Pancreas (tissue), 10 donors: ENCODE data around the gene TEC. TPM values are rescaled to one million over a fixed set of nuclear protein-coding genes. Genes with fewer than 3 reads are reported as not detected.

Experiments
- ATAC-seq, 4 donors: fragments of 200-7000 bp; cut with Tn5 transposase; one replicate each; pipeline versions ENCODE4 v1.8.0 to v1.9.1; 2020; ENCODE audit warnings: mild to moderate bottlenecking in 4 of 4, moderate library complexity in 4 of 4
- DNase-seq, 6 donors: peaks; one replicate each; pipeline ENCODE4 v3.0.0-alpha.2; 2020
- FAIRE-seq: peaks from 2 replicates; lab custom pipeline; 2012; peaks lifted over from hg19 to GRCh38; lab: Jason Lieb, UNC
- H3K27ac ChIP-seq, 4 donors: fragments of 200-600 bp; sonication (generic); 1 replicate in 3 of 4; 2 replicates in 1 of 4; pipeline versions ENCODE4 v1.5.0 to v1.8.0; 2020
- H3K27me3 ChIP-seq, 4 donors: fragments of 200-600 bp; one replicate each; pipeline ENCODE4 v1.8.0; 2021
- H3K36me3 ChIP-seq, 3 donors: fragments of 200-600 bp; sonication (generic) in 1 of 3; one replicate each; pipeline versions ENCODE4 v1.5.0 to v1.8.0; 2020 to 2021
- H3K4me1 ChIP-seq, 3 donors: fragments of 200-600 bp; one replicate each; pipeline ENCODE4 v1.8.0; 2021
- H3K4me3 ChIP-seq, 4 donors: fragments of 200-600 bp; sonication (generic) in 2 of 4; one replicate each; pipeline versions ENCODE4 v1.5.0 to v1.8.0; 2020 to 2021
- H3K9me3 ChIP-seq, 4 donors: fragments of 200-600 bp; one replicate each; pipeline ENCODE4 v1.8.0; 2021
- WGBS, 2 donors: extraction: QIAGEN DNeasy Blood & Tissue Kit; methylation state at CpG; one replicate each; pipeline ENCODE4 v1.1.7; 2013; 5-methylcytosine and 5-hydroxymethylcytosine counted together
- intact Hi-C, 3 donors: fragments of 100-400 bp; cut with DNase I; formaldehyde crosslinking; loops; one replicate each; pipeline versions ENCODE4 v1.11.1 to v1.14.2; 2022
- polyA plus RNA-seq, 2 donors: library from polyadenylated mRNA; stranded (reverse); fragments of 200-250 nt; gene quantifications; one replicate each; pipeline ENCODE4 v1.2.3, GENCODE V29; 2013
- total RNA-seq, 6 donors: library from RNA; stranded (reverse); fragmentation: NEBNext Ultra II Directional in 4 of 6; extraction: Animal tissue kit (Norgen Biotek cat#: 25700) in 4 of 6; gene quantifications; one replicate each; pipeline versions ENCODE4 v1.2.1 to v1.2.4, GENCODE V29; 2021 to 2023
- TF ChIP-seq, protein P1 (sequence below), 4 donors: fragments of 200-600 bp; sonication (generic) in 3 of 4; IDR thresholded peaks; one replicate each; pipeline versions ENCODE4 v1.5.0 to v1.8.0; 2021; ENCODE audit warnings: antibody characterized with exemption in 4 of 4
- donor health status: healthy with polysubstance abuse.
- donor health status: DM: no; HTN: no; CAD: no; lungs with moderate emphysema.
- donor health status: DM: no; HTN: no; CAD: no.
- donor health status: control.
- donor health status: control.
- donor health status: Bipolar disorder and iron deficiency.
- donor health status: DM: yes; HTN: yes; CAD: no.
- donor health status: DM: no; HTN: no; CAD: no.
- donor health status: DM: no; HTN: no; CAD: no.
- donor health status: DM: yes; HTN: yes; CAD: no.

The TEC gene
- total and polyA plus RNA-seq, 8 donors: 0.49 to 3.0 (median 0.97) TPM

DNA sequence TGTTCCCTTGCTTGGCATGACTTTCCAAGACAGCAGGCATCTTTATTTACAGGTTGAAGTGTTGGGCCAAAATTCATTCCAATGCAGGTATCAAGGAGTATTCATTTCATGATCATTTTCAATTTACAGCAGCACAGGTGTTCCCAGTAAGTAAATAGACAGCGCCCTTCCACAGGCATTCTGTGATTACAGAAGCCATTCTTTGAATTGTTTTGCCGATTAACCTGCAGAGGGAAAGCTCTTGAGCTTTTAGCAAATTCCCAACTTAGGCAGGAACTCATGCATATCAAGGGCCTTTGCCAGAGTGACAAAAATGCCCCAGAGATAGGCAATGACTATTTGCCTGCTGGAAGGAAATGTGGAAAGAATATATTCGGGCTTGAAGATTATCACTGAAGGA, 142.4 kb downstream of the TEC start:
- DNase-seq: no peak
- Histone ChIP-seq H3K27ac (peak overlapping the region in 2 of 4 donors; percentile 11 to 20), H3K4me1 (peaks cover 7 to 12% (median 11%) of the 10 kb centered on the region in 3 donors), H3K4me3 (no peak overlapping the region), H3K36me3 (no peaks in the 10 kb centered on the region), H3K9me3 (no peaks in the 10 kb centered on the region), H3K27me3 (no peaks in the 10 kb centered on the region)
- FAIRE-seq: no peak
- 18 to 25% methylated on average over 3 of the region's 3 CpGs for WGBS, 2 donors
- peak in 2 of 4 donors; percentile 22 to 27 for ATAC-seq
- TF ChIP-seq, protein P1, sequence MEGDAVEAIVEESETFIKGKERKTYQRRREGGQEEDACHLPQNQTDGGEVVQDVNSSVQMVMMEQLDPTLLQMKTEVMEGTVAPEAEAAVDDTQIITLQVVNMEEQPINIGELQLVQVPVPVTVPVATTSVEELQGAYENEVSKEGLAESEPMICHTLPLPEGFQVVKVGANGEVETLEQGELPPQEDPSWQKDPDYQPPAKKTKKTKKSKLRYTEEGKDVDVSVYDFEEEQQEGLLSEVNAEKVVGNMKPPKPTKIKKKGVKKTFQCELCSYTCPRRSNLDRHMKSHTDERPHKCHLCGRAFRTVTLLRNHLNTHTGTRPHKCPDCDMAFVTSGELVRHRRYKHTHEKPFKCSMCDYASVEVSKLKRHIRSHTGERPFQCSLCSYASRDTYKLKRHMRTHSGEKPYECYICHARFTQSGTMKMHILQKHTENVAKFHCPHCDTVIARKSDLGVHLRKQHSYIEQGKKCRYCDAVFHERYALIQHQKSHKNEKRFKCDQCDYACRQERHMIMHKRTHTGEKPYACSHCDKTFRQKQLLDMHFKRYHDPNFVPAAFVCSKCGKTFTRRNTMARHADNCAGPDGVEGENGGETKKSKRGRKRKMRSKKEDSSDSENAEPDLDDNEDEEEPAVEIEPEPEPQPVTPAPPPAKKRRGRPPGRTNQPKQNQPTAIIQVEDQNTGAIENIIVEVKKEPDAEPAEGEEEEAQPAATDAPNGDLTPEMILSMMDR (IDR thresholded peaks at IDR 0.05): no peak
- intact Hi-C loops: no loop called here

DNA sequence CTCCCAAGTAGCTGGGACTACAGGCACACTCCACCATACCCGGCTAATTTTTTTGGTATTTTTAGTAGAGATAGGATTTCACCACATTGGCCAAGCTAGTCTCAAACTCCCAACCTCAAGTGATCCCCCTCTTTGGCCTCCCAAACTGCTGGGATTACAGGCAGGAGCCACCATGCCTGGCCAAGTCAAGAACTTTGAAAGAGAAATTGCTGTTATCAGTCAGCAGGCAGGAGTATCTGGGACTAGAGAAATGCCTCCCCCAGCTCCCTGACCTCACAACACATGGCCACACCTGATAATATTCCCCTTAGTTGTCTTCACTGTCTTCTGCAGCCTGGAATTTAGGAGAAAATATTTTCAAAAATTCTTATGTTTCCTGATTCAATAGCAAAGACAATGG, 143.0 kb downstream of the TEC start:
- H3K4me3 ChIP-seq: no peak overlapping the region
- no peaks in the 10 kb centered on the region for H3K9me3 ChIP-seq
- DNase-seq (no peak), ATAC-seq (no peak), FAIRE-seq (no peak)
- H3K4me1 ChIP-seq: peaks cover 2 to 6% (median 5%) of the 10 kb centered on the region in 3 donors
- no peak overlapping the region for H3K27ac ChIP-seq
- TF ChIP-seq, protein P1 (IDR thresholded peaks at IDR 0.05): no peak
- WGBS, 2 donors: 55 to 85% methylated on average over 1 of the region's 1 CpG
- H3K27me3 ChIP-seq: no peaks in the 10 kb centered on the region
- intact Hi-C loops: no loop called here
- no peaks in the 10 kb centered on the region for H3K36me3 ChIP-seq

DNA sequence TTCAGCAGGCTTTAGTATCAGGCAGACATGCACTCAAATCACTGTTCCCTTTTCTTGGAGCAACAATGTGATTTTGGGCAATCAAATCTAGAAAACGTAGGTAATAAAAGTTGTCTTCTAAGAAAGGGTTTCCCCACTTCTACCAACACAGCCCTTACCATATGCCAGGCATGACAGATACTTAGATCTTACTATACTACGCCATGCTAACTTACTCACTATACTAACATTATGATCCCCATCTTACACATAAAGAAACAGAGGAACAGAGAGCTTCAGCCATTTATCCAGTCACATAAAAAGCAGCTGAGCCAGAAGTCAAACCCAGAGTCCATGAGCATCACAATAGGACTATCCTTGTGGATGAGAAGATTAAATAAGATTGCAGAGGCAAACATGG, 144.8 kb downstream of the TEC start:
- H3K4me3 ChIP-seq: no peak overlapping the region
- H3K36me3 ChIP-seq: no peaks in the 10 kb centered on the region
- H3K9me3 ChIP-seq: no peaks in the 10 kb centered on the region
- FAIRE-seq: no peak
- H3K4me1 ChIP-seq: peaks cover 0 to 5% (median 0%) of the 10 kb centered on the region in 3 donors
- no peak overlapping the region for H3K27ac ChIP-seq
- H3K27me3 ChIP-seq: no peaks in the 10 kb centered on the region
- 67 to 71% methylated on average over 2 of the region's 2 CpGs for WGBS, 2 donors
- DNase-seq: no peak
- intact Hi-C loops: no loop called here
- TF ChIP-seq, protein P1 (IDR thresholded peaks at IDR 0.05): no peak
- no peak for ATAC-seq

- ATAC-seq (no peak), DNase-seq (no peak), FAIRE-seq (no peak)
- no peaks in the 10 kb centered on the region for H3K9me3 ChIP-seq
- H3K27ac ChIP-seq: no peak overlapping the region
- H3K36me3 ChIP-seq: no peaks in the 10 kb centered on the region
- TF ChIP-seq, protein P1 (IDR thresholded peaks at IDR 0.05): no peak
- no peaks in the 10 kb centered on the region for H3K4me1 ChIP-seq
- H3K27me3 ChIP-seq: no peaks in the 10 kb centered on the region
- WGBS, 2 donors: 37 to 53% methylated on average over 1 of the region's 1 CpG
- intact Hi-C loops: no loop called here
- no peak overlapping the region for H3K4me3 ChIP-seq
Observed at GRCh38 chr4:48122756-48123155, 146.9 kb downstream of the TEC start.

- no peak for ATAC-seq
- intact Hi-C loops: no loop called here
- DNase-seq: no peak
- TF ChIP-seq, protein P1 (IDR thresholded peaks at IDR 0.05): no peak
- no peak for FAIRE-seq
- H3K4me1 ChIP-seq: no peaks in the 10 kb centered on the region
- H3K4me3 ChIP-seq: no peak overlapping the region
- no peaks in the 10 kb centered on the region for H3K36me3 ChIP-seq
- H3K9me3 ChIP-seq: no peaks in the 10 kb centered on the region
- no peaks in the 10 kb centered on the region for H3K27me3 ChIP-seq
- WGBS, 2 donors: 71 to 79% methylated on average over 2 of the region's 2 CpGs
- H3K27ac ChIP-seq: no peak overlapping the region
Observed at GRCh38 chr4:48121180-48121579, 148.5 kb downstream of the TEC start.
